SK-N-SH (cell line): ENCODE measurements around the gene GPR146.

ENCODE experiments used
- POLR2AphosphoS5 ChIP-seq: IDR thresholded peaks from 2 replicates; pipeline ENCODE4 v1.6.1; 2012; ENCODE audit warnings: low read depth, low read length
- TF ChIP-seq, protein P1 (sequence below): fragments of 200-600 bp; sonication (generic); IDR thresholded peaks from 2 replicates; pipeline ENCODE4 v1.6.1; 2017; ENCODE audit warnings: antibody characterized with exemption, mild to moderate bottlenecking, moderate library complexity
- TF ChIP-seq, protein P2 (sequence below): IDR thresholded peaks from 2 replicates; pipeline ENCODE4; 2012

DNA sequence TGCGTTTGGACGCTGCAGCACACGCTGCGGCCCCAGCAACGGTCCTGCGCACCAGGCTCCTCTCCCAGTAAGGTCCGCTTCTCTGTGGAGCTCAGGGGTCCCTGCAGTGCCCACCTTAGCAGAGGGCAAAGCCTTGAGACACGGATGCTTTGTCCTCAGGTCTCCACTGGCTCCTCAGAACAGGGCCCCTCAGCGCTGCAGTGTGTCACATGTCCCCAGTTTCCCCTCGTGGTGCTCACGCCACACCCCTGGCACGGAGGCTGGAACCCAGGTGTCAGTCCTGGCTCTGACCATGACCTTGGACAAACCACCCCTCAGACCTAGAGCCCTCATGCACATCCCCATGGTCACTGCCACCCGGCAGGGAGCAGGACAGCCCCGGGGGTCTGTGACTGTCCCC lies 23.7 kb downstream of the GPR146 start:
- TF ChIP-seq, protein P1, sequence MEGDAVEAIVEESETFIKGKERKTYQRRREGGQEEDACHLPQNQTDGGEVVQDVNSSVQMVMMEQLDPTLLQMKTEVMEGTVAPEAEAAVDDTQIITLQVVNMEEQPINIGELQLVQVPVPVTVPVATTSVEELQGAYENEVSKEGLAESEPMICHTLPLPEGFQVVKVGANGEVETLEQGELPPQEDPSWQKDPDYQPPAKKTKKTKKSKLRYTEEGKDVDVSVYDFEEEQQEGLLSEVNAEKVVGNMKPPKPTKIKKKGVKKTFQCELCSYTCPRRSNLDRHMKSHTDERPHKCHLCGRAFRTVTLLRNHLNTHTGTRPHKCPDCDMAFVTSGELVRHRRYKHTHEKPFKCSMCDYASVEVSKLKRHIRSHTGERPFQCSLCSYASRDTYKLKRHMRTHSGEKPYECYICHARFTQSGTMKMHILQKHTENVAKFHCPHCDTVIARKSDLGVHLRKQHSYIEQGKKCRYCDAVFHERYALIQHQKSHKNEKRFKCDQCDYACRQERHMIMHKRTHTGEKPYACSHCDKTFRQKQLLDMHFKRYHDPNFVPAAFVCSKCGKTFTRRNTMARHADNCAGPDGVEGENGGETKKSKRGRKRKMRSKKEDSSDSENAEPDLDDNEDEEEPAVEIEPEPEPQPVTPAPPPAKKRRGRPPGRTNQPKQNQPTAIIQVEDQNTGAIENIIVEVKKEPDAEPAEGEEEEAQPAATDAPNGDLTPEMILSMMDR = no peak
- TF ChIP-seq, protein P2, sequence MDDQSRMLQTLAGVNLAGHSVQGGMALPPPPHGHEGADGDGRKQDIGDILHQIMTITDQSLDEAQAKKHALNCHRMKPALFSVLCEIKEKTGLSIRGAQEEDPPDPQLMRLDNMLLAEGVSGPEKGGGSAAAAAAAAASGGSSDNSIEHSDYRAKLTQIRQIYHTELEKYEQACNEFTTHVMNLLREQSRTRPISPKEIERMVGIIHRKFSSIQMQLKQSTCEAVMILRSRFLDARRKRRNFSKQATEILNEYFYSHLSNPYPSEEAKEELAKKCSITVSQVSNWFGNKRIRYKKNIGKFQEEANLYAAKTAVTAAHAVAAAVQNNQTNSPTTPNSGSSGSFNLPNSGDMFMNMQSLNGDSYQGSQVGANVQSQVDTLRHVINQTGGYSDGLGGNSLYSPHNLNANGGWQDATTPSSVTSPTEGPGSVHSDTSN = no peak
- TF ChIP-seq POLR2AphosphoS5 = no peak
